ENCODE data around the gene IPO7.

- no peak for TF ChIP-seq CTCF (IDR thresholded peaks at IDR 0.05)
- TF ChIP-seq SIN3A (IDR thresholded peaks at IDR 0.05; ENCODE audit: borderline replicate concordance, insufficient read depth, low read depth, low read length) = no peak
- TF ChIP-seq POLR2AphosphoS5 (IDR thresholded peaks at IDR 0.05; ENCODE audit: low read depth, low read length) = no peak
- TF ChIP-seq REST (IDR thresholded peaks at IDR 0.05; ENCODE audit: insufficient read depth in 1 of 2, low read depth in 2 of 2, low read length in 1 of 2) = no peak
- no peak for TF ChIP-seq TCF7L2 (IDR thresholded peaks at IDR 0.05; ENCODE audit: low read depth, low read length)
Measured at GRCh38 chr11:9479899-9480298, 95.4 kb downstream of the IPO7 start.
